ENCODE results near the gene ADPRH. TPM values are rescaled to one million over a fixed set of nuclear protein-coding genes. Genes with fewer than 3 reads are reported as not detected.
"Not testable (repeated sequence)": the region's sequence is repeated elsewhere in the genome, so short reads cannot be mapped to it uniquely, and the experiment has no call there.

The ADPRH gene
- total RNA-seq, 2 donors from 2014 or later: 7.5 to 9.7 TPM

DNA sequence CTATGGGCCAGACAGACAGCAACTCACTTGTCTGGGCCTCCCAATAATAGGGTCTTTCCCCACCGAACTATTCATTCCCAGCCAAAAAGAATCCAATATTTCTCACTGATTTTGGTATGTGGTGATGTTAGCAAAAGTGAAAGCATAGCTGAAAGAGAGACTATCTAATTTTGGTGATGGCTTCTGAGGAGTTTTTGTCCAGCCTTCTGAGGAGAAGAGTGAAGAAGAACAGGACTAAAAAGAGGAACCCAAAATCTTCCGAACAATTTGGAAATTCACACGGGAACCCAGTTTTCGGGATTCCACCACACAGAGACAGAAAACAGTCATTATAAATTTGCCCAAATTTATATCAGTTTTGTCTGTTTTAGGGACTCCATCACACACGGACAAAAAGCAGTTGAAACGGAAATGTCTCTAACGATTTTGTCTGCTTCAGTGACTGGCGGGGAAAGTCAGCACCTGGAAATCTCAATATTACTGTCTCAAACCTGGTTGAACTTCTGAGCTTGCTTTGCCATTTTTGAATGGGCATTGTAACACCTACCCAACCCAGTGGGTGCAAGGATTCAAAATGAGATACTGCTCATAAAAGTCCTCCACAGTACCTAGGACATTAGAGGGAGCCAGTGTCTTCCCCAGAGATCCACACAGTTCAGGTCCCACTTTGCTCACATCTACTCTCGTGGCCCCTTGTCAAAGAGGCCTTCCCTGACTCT, 28.9 kb upstream of the ADPRH start:
- Histone ChIP-seq H3K4me1 (no peaks in the 10 kb centered on the region), H3K27me3 (no peaks in the 10 kb centered on the region)
- TF ChIP-seq, protein P1, sequence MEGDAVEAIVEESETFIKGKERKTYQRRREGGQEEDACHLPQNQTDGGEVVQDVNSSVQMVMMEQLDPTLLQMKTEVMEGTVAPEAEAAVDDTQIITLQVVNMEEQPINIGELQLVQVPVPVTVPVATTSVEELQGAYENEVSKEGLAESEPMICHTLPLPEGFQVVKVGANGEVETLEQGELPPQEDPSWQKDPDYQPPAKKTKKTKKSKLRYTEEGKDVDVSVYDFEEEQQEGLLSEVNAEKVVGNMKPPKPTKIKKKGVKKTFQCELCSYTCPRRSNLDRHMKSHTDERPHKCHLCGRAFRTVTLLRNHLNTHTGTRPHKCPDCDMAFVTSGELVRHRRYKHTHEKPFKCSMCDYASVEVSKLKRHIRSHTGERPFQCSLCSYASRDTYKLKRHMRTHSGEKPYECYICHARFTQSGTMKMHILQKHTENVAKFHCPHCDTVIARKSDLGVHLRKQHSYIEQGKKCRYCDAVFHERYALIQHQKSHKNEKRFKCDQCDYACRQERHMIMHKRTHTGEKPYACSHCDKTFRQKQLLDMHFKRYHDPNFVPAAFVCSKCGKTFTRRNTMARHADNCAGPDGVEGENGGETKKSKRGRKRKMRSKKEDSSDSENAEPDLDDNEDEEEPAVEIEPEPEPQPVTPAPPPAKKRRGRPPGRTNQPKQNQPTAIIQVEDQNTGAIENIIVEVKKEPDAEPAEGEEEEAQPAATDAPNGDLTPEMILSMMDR (IDR thresholded peaks at IDR 0.05): no peak

DNA sequence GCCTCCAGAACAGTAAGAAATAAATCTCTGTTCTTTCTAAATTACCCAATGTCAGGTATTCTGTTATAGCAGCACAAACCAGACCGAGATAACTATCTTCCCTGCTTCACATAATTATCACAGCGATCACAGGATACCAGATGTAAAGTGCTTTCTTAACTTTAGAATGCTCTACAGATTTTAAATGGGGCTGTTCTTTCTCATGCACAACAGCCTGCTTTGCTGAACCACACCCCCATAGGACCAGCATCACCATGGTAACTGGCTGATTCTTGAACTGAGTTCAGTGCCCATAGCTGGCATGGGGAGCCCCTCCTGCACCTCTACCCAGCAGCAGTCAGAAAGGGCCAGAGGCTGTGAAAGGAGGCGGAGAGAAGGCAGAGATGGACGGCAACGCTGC, 27.7 kb upstream of the ADPRH start:
- TF ChIP-seq, protein P1 (IDR thresholded peaks at IDR 0.05): no peak
- H3K4me1 ChIP-seq: no peaks in the 10 kb centered on the region
- H3K4me3 ChIP-seq: no peak overlapping the region
- DNase-seq (ENCODE audit: low spot score): no peak
- H3K36me3 ChIP-seq: no peaks in the 10 kb centered on the region
- no peaks in the 10 kb centered on the region for H3K27me3 ChIP-seq
- no peak overlapping the region for H3K27ac ChIP-seq
- H3K9me3 ChIP-seq: no peaks in the 10 kb centered on the region

More for the DNA sequence above, 28.9 kb upstream of the ADPRH start:
- no peaks in the 10 kb centered on the region for H3K9me3 ChIP-seq
- no peak for DNase-seq (ENCODE audit: low spot score)
- no peak overlapping the region for H3K27ac ChIP-seq
- H3K4me3 ChIP-seq: no peak overlapping the region
- H3K36me3 ChIP-seq: no peaks in the 10 kb centered on the region

DNA sequence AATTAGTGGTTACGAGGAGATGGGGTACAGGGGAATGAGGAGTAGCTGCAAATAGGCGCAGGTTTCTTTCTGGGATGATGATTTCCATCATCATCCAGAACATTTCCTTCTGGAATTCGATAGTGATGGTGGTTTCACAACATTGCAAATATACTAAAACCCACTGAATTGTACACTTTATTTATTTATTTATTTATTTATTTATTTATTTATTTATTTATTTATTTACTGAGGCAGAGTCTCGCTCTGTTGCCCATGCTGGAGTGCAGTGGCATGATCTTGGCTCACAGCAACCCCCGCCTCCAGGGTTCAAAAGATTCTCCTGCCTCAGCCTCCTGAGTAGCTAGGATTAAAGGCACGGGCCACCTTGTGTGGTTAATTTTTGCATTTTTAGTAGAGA, 26.4 kb upstream of the ADPRH start:
- H3K4me1 ChIP-seq; H3K27ac ChIP-seq; H3K27me3 ChIP-seq; H3K4me3 ChIP-seq; DNase-seq (ENCODE audit: low spot score); H3K9me3 ChIP-seq; H3K36me3 ChIP-seq: not testable (repeated sequence)

DNA sequence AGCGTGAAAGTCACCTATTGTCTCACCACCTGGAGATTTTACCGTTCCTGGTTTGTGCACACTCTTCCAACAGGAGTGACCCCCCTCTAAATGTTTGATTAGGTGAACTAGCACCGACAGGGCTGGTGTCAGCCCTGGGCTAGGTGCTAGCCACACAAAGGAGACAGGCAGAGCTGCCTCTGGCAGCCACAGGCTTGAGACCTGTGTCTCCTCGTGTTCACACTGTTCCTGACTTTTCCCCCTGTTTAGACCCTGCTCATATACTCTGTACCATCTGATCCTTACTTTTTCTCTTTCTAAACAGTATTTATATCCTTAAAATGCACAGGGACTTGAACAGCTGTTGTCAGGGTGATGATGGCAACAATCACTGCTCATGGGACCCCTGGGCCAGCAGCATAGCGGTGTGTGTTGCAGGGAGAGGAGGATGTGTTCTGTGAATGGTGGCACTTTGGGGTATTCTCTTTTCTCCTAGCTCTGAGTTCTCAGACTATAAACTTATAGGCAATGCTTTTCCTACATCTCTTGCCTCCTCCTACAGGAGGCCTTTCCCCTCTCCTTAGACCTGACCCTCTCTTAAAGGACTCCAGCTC, 25.4 kb upstream of the ADPRH start:
- Histone ChIP-seq H3K4me3 (no peak overlapping the region), H3K27ac (no peak overlapping the region), H3K4me1 (no peaks in the 10 kb centered on the region), H3K27me3 (no peaks in the 10 kb centered on the region), H3K9me3 (no peaks in the 10 kb centered on the region), H3K36me3 (no peaks in the 10 kb centered on the region)
- TF ChIP-seq, protein P1 (IDR thresholded peaks at IDR 0.05): no peak
- DNase-seq (ENCODE audit: low spot score): no peak

DNA sequence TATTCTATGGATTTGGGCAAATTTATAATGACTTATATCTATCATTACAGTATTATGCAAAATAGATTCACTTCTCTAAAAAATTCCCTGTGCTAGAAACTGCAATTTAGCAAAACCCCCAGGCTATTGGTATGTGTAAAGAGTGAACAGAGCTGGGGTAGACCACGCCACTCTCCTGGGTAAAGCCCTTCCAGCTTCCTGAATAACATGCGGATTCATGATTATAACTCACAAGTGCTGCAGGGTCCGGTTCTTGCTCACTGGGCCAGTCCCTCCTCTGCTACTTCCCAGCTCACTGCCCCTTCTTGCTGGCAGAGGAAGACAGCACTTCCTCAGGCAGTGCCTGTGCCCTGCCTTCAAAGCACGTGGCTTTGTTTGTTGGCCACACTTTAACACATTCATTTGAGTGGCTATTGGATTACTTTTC, 24.0 kb upstream of the ADPRH start:
- Histone ChIP-seq H3K9me3 (no peaks in the 10 kb centered on the region), H3K4me1 (no peaks in the 10 kb centered on the region), H3K36me3 (no peaks in the 10 kb centered on the region), H3K4me3 (no peak overlapping the region), H3K27me3 (no peaks in the 10 kb centered on the region), H3K27ac (no peak overlapping the region)
- TF ChIP-seq, protein P1 (IDR thresholded peaks at IDR 0.05): no peak
- no peak for DNase-seq (ENCODE audit: low spot score)

DNA sequence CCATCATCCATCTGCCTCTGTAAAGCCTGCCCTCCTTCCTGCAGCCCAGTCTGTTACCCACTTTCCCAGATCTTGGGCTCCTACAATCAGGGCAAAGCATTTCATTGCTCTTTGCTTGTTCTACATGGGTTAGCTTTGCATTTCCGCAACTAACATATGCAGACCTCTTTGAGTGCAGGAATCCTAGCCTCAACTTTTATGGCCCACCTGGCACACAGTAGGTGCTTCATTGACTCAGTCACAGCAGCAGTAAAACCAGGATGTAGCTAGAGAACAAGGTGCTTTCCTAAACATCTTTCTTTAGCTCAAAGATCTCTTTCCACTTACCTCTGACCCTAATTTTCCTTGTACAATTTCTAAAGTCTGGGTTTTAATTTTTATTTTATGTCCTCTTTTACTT, 23.4 kb upstream of the ADPRH start:
- H3K27me3 ChIP-seq: no peaks in the 10 kb centered on the region
- no peak for DNase-seq (ENCODE audit: low spot score)
- no peak overlapping the region for H3K4me3 ChIP-seq
- no peaks in the 10 kb centered on the region for H3K36me3 ChIP-seq
- H3K9me3 ChIP-seq: no peaks in the 10 kb centered on the region
- TF ChIP-seq, protein P1 (IDR thresholded peaks at IDR 0.05): no peak
- no peak overlapping the region for H3K27ac ChIP-seq
- no peaks in the 10 kb centered on the region for H3K4me1 ChIP-seq

Measured in right atrium auricular region (tissue), 2 donors.